ENCODE results near the gene VEZT.

VEZT gene

GRCh38 chr12:95201056-95201670, 16.4 kb upstream of the VEZT start:
- no peak for DNase-seq

- DNase-seq, result no peak
Measured at GRCh38 chr12:95202691-95203486, 14.7 kb upstream of the VEZT start.

- DNase-seq, result no peak
Measured at GRCh38 chr12:95203487-95204030, 14.0 kb upstream of the VEZT start.

- no peak for DNase-seq
Measured at GRCh38 chr12:95204141-95204866, 13.3 kb upstream of the VEZT start.

- DNase-seq, result no peak
Measured at GRCh38 chr12:95205016-95205624, 12.5 kb upstream of the VEZT start.

- no peak for DNase-seq
Measured at GRCh38 chr12:95205685-95206084, 11.9 kb upstream of the VEZT start.

- DNase-seq, result no peak
Measured at GRCh38 chr12:95206916-95207315, 10.7 kb upstream of the VEZT start.

- DNase-seq, result no peak
Measured at GRCh38 chr12:95207407-95207806, 10.2 kb upstream of the VEZT start.

GRCh38 chr12:95208678-95209077, 8.9 kb upstream of the VEZT start:
- no peak for DNase-seq

- no peak for DNase-seq
Measured at GRCh38 chr12:95212586-95212985, 5.0 kb upstream of the VEZT start.

GRCh38 chr12:95213119-95213518, 4.5 kb upstream of the VEZT start:
- no peak for DNase-seq

- no peak for DNase-seq
Measured at GRCh38 chr12:95213928-95214327, 3.7 kb upstream of the VEZT start.

GRCh38 chr12:95214466-95214865, 3.1 kb upstream of the VEZT start:
- DNase-seq, result no peak

GRCh38 chr12:95215949-95216348, 1.7 kb upstream of the VEZT start:
- no peak for DNase-seq

GRCh38 chr12:95216711-95217376, 763 bp upstream of the VEZT start:
- DNase-seq, result peak; percentile 63

GRCh38 chr12:95218150-95219133, 835 bp downstream of the VEZT start:
- DNase-seq, result peak; percentile 69

GRCh38 chr12:95220190-95220589, 2.6 kb downstream of the VEZT start:
- DNase-seq, result no peak

- DNase-seq, result no peak
Measured at GRCh38 chr12:95220726-95221125, 3.1 kb downstream of the VEZT start.

- no peak for DNase-seq
Measured at GRCh38 chr12:95224202-95225170, 6.9 kb downstream of the VEZT start.

- DNase-seq, result no peak
Measured at GRCh38 chr12:95225645-95226212, 8.1 kb downstream of the VEZT start.
